Stomach (tissue), 9 donors: ENCODE results near the gene SHC1. TPM values are rescaled to one million over a fixed set of nuclear protein-coding genes. Genes with fewer than 3 reads are reported as not detected.

Experiments used
- DNase-seq, 2 donors: peaks; one replicate each; pipeline versions ENCODE4 v3.0.0 to v3.0.0-alpha.2; 2013 to 2019
- H3K27ac ChIP-seq, 5 donors: fragments of 200-600 bp in 4 of 5; sonication (generic) in 4 of 5; one replicate each; pipeline ENCODE4 v1.5.1; 2013 to 2019; ENCODE audit warnings: mild to moderate bottlenecking in 1 of 5, moderate library complexity in 1 of 5
- H3K27me3 ChIP-seq, 3 donors: fragments of 200-600 bp; sonication (generic); one replicate each; pipeline ENCODE4 v1.5.1; 2017 to 2019; ENCODE audit warnings: mixed run types in 1 of 3
- H3K36me3 ChIP-seq, 4 donors: fragments of 200-600 bp; sonication (generic); 1 replicate in 3 of 4; 2 replicates in 1 of 4; pipeline ENCODE4 v1.5.1; 2016 to 2019
- H3K4me1 ChIP-seq, 4 donors: fragments of 200-600 bp; sonication (generic); one replicate each; pipeline ENCODE4 v1.5.1; 2016 to 2019
- H3K4me3 ChIP-seq, 4 donors: fragments of 200-600 bp; sonication (generic) in 3 of 4; one replicate each; pipeline ENCODE4 v1.5.1; 2016 to 2019; ENCODE audit warnings: mild to moderate bottlenecking in 1 of 4
- H3K9me3 ChIP-seq, 4 donors: fragments of 200-600 bp; sonication (generic); one replicate each; pipeline ENCODE4 v1.5.1; 2016 to 2019
- EP300 ChIP-seq: sonication (generic); formaldehyde crosslinking; IDR thresholded peaks from one replicate; pipeline ENCODE4 v1.6.1; 2017; ENCODE audit warnings: antibody characterized with exemption
- POLR2A ChIP-seq, 4 donors: fragments of 450-650 bp; IDR thresholded peaks; one replicate each; pipeline ENCODE4 v1.6.1; 2016; ENCODE audit warnings: antibody characterized with exemption in 4 of 4, control low read depth in 2 of 4, mild to moderate bottlenecking in 1 of 4, moderate library complexity in 1 of 4
- POLR2AphosphoS5 ChIP-seq, 3 donors: sonication (generic); formaldehyde crosslinking; IDR thresholded peaks; one replicate each; pipeline ENCODE4 v1.6.1; 2016; ENCODE audit warnings: antibody characterized with exemption in 3 of 3
- WGBS, 5 donors: extraction: QIAGEN DNeasy Blood & Tissue Kit in 3 of 5; methylation state at CpG; one replicate each; pipeline versions ENCODE4 v1.1.5 to v1.1.7; 2013 to 2018; 5-methylcytosine and 5-hydroxymethylcytosine counted together
- intact Hi-C: fragments of 100-400 bp; cut with DNase I; formaldehyde crosslinking; loops from one replicate; pipeline ENCODE4 v1.15.1; 2023; ENCODE audit warnings: low total_unique reads
- polyA plus RNA-seq, 3 donors: library from polyadenylated mRNA; stranded (reverse); fragments of 200-250 nt; gene quantifications; one replicate each; pipeline ENCODE4 v1.2.3, GENCODE V29; 2013
- total RNA-seq, 5 donors: library from RNA; depleted of rRNA; stranded (reverse); fragments of >200 nt; gene quantifications; one replicate each; pipeline versions ENCODE4 v1.1.0 to v1.2.3, GENCODE V29; 2014 to 2016
- TF ChIP-seq, protein P1 (sequence below), 7 experiments: fragments of 450-650 bp in 4 of 7; fragments of 200-600 bp in 3 of 7; sonication (generic) in 3 of 7; IDR thresholded peaks; one replicate each; pipeline ENCODE4 v1.5.1; 2016 to 2019; ENCODE audit warnings: antibody characterized with exemption in 7 of 7, control low read depth in 2 of 7, mild to moderate bottlenecking in 1 of 7
- donor health status: healthy with polysubstance abuse.
- donor health status: Bipolar disorder and iron deficiency.
- donor health status: healthy.

Gene SHC1
- total and polyA plus RNA-seq, 8 donors, result 23.2 to 81.1 (median 58.0) TPM

DNA sequence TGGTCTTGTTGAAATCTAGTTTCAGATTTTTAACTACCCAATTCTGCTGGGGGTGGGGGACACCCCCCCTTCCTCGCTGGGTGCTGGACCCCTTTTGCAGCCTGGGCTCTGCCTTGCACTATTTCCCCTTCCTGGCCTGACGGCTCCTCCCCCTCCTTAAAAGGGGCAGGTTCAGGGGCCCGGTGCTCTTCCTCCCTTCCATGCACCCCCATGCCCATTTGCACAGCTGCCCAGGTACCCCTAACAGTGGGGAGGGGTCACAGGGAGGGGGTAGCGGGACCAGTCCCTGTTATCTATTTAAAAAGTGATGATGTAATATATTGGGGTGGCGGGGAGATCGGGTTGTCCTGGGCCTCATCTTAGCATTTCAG, 47.4 kb upstream of the SHC1 start:
- WGBS, 5 donors, result 44 to 54% (median 48%) methylated on average over 6 of the region's 6 CpGs
- Histone ChIP-seq H3K9me3 (no peaks in the 10 kb centered on the region), H3K4me1 (peaks cover 31 to 71% (median 57%) of the 10 kb centered on the region in 4 donors), H3K36me3 (peaks cover 28 to 41% (median 34%) of the 10 kb centered on the region in 4 donors), H3K4me3 (peak overlapping the region; percentile 39 to 48 (median 45)), H3K27ac (peak overlapping the region; percentile 83 to 100 (median 92)), H3K27me3 (no peaks in the 10 kb centered on the region)
- intact Hi-C loops, result loop anchor here (10.0 kb wide), 1 partner anchor 53 kb away; the partner anchor contains the start of gene PYGO2
- DNase-seq, result peak in 1 of 2 donors; percentile 34
- TF ChIP-seq, protein P1, sequence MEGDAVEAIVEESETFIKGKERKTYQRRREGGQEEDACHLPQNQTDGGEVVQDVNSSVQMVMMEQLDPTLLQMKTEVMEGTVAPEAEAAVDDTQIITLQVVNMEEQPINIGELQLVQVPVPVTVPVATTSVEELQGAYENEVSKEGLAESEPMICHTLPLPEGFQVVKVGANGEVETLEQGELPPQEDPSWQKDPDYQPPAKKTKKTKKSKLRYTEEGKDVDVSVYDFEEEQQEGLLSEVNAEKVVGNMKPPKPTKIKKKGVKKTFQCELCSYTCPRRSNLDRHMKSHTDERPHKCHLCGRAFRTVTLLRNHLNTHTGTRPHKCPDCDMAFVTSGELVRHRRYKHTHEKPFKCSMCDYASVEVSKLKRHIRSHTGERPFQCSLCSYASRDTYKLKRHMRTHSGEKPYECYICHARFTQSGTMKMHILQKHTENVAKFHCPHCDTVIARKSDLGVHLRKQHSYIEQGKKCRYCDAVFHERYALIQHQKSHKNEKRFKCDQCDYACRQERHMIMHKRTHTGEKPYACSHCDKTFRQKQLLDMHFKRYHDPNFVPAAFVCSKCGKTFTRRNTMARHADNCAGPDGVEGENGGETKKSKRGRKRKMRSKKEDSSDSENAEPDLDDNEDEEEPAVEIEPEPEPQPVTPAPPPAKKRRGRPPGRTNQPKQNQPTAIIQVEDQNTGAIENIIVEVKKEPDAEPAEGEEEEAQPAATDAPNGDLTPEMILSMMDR (IDR thresholded peaks at IDR 0.05), result no peak
- TF ChIP-seq EP300 (no peak), POLR2AphosphoS5 (IDR thresholded peaks at IDR 0.05) (no peak), POLR2A (IDR thresholded peaks at IDR 0.05) (no peak)

DNA sequence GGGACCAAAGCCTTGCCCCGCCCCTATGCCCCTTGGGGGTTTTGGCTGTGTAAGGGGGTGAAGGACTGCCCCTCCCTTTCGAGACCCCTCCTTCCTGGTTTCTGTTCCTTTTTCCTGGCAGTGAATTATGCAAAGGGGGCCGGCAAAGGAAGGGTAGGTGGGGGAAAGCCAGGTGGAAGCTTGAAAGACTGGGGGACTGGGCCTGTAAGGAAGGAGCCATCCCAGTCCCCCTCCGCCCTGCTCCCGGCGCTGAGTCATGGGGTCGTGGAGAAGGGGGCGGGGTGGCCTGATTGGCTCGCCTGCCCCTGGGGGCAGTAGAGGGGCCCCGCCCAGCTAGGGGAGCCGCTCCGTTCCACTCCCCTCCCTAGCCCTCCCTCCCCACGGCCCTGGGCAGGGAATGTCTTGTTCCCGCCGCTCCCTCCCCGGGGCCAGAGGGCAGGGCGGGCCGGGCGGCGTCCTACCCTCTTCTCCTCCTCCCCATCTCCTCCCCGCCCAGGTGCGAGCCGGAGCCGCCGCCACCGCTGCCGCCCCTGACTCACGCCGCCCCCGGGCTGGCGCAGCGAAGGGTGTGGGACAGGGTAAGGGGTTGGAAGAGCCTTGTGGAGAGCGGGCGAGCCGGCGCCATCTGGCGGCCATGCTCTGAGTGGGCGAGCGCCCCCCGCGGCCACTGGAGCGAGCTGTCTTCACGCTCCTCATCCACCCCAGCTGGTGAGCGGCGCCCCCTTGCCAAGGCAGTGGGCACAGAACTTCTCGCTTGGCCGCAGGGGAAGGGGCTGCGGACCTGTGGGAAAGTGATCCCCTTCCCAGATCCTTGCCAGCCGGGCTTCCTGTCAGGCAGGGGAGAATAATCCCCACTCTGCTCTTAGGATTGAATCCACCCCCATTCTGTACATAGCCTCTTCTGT, 46.7 kb upstream of the SHC1 start:
- DNase-seq, result peak; percentile 95 to 97
- Histone ChIP-seq H3K27me3 (no peaks in the 10 kb centered on the region), H3K27ac (peak overlapping the region; percentile 83 to 100 (median 92)), H3K4me1 (peaks cover 37 to 71% (median 62%) of the 10 kb centered on the region in 4 donors), H3K4me3 (peak overlapping the region; percentile 39 to 48 (median 45)), H3K36me3 (peaks cover 28 to 41% (median 34%) of the 10 kb centered on the region in 4 donors), H3K9me3 (no peaks in the 10 kb centered on the region)
- intact Hi-C loops, result loop anchor here (10.0 kb wide), 1 partner anchor 52 kb away; the partner anchor contains the start of gene PYGO2
- TF ChIP-seq POLR2A (IDR thresholded peaks at IDR 0.05) (no peak), EP300 (peak; percentile 81), POLR2AphosphoS5 (IDR thresholded peaks at IDR 0.05) (peak; percentile 75 to 97 (median 88))
- TF ChIP-seq, protein P1 (IDR thresholded peaks at IDR 0.05), result peak in 6 of 7 experiments; percentile 86 to 100 (median 96)
- 4 to 5% (median 4%) methylated on average over 23 to 49 of the region's 49 CpGs for WGBS, 5 donors

DNA sequence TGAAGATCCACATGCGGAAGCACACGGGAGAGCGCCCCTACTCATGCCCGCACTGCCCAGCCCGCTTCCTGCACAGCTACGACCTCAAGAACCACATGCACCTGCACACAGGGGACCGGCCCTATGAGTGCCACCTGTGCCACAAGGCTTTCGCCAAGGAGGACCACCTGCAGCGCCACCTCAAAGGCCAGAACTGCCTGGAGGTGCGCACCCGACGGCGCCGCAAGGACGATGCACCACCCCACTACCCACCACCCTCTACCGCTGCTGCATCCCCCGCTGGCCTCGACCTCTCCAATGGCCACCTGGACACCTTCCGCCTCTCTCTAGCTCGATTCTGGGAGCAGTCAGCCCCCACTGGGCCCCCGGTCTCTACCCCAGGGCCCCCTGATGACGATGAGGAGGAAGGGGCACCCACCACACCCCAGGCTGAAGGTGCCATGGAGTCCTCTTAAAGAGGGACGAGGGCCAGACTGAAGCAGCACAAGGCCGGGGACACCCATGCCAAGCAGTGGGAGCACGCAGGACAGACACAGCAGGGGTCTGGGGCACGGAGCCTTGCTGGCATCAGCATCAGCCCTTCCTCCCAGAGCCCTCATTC, 45.8 kb upstream of the SHC1 start:
- H3K9me3 ChIP-seq, result no peaks in the 10 kb centered on the region
- peaks cover 28 to 47% (median 36%) of the 10 kb centered on the region in 4 donors for H3K36me3 ChIP-seq
- intact Hi-C loops, result loop anchor here (10.0 kb wide), 1 partner anchor 52 kb away; the partner anchor contains the start of gene PYGO2
- no peak for DNase-seq
- peaks cover 47 to 79% (median 72%) of the 10 kb centered on the region in 4 donors for H3K4me1 ChIP-seq
- WGBS, 5 donors, result 59 to 86% (median 69%) methylated on average over 22 to 26 of the region's 26 CpGs
- TF ChIP-seq, protein P1 (IDR thresholded peaks at IDR 0.05), result no peak
- TF ChIP-seq POLR2A (IDR thresholded peaks at IDR 0.05) (no peak), POLR2AphosphoS5 (IDR thresholded peaks at IDR 0.05) (no peak), EP300 (no peak)
- no peaks in the 10 kb centered on the region for H3K27me3 ChIP-seq
- H3K27ac ChIP-seq, result peak overlapping the region; percentile 83 to 100 (median 92)
- peak overlapping the region in 1 of 4 donors; percentile 39 for H3K4me3 ChIP-seq
